ENCODE results near the gene BST1. TPM values are rescaled to one million over a fixed set of nuclear protein-coding genes. Genes with fewer than 3 reads are reported as not detected.
"Not testable (repeated sequence)": the region's sequence is repeated elsewhere in the genome, so short reads cannot be mapped to it uniquely, and the experiment has no call there.

The BST1 gene
- total and polyA plus RNA-seq, 12 donors, result 2.3 to 10.3 (median 4.0) TPM

DNA sequence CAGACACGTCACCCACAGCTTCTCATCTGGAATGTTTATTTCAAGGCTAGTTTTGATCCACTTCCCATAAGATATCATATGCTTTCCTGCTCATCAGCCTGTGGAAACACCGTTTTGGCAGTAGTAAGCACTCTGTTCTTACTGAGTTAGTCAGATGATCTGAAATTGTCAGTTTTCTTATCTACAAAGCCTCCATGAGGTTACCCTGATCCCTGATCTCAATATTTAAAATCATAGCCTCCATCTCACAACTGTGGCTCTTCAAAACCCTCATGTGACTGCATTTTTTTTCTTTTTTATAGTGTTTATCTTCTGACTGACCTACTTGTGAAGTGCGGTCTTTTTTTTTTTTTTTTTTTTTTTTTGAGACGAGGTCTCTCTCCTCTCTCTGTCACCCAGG, 22.7 kb downstream of the BST1 start:
- Histone ChIP-seq H3K4me3 (no peak overlapping the region), H3K9me3 (replicated peaks in 1 of 3) (no peaks in the 10 kb centered on the region), H3K36me3 (replicated peaks in 1 of 2) (no peaks in the 10 kb centered on the region), H3K27ac (no peak overlapping the region), H3K4me1 (replicated peaks in 1 of 2) (no peaks in the 10 kb centered on the region), H3K27me3 (no peaks in the 10 kb centered on the region)
- no peak for DNase-seq
- intact Hi-C loops (cut with DNase I), result no loop called here
- WGBS, 4 donors, result 26 to 40% (median 31%) methylated on average over 4 of the region's 4 CpGs
- no peak for TF ChIP-seq POLR2A (IDR thresholded peaks at IDR 0.05)
- TF ChIP-seq, protein P1, sequence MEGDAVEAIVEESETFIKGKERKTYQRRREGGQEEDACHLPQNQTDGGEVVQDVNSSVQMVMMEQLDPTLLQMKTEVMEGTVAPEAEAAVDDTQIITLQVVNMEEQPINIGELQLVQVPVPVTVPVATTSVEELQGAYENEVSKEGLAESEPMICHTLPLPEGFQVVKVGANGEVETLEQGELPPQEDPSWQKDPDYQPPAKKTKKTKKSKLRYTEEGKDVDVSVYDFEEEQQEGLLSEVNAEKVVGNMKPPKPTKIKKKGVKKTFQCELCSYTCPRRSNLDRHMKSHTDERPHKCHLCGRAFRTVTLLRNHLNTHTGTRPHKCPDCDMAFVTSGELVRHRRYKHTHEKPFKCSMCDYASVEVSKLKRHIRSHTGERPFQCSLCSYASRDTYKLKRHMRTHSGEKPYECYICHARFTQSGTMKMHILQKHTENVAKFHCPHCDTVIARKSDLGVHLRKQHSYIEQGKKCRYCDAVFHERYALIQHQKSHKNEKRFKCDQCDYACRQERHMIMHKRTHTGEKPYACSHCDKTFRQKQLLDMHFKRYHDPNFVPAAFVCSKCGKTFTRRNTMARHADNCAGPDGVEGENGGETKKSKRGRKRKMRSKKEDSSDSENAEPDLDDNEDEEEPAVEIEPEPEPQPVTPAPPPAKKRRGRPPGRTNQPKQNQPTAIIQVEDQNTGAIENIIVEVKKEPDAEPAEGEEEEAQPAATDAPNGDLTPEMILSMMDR (IDR thresholded peaks at IDR 0.05), result no peak

DNA sequence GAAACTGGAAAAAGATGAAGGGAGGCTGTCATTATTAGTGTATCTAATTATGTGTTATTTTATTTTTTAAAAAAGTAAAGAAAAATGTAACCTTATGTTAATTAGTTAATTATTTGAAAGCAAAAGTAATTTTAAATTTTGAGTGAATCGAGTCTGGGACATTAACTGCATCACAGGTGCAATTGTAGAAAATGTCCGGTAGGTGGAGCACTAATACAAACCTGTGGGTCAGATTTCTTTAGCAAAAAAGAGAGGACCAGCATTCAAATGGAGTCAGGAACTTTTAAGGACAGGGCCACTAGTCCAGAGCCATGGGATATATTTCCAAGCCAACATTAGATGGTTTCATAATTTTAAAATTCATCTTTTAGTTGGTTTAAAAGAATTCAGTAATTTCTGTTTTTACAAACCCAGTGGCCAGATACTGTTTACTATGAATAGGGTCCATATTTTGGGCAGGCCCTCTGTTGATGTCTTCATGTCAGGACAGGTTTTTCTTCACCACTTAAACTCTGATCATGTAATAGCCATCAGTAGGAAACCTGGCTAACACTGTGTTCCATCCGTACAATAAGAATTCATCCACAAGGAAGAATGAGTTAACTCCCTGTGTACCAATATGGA, 27.2 kb downstream of the BST1 start:
- peak in 4 of 7 donors; percentile 23 to 56 (median 34) for DNase-seq
- no peak overlapping the region for H3K4me3 ChIP-seq
- H3K9me3 ChIP-seq (replicated peaks in 1 of 3), result no peaks in the 10 kb centered on the region
- H3K4me1 ChIP-seq (replicated peaks in 1 of 2), result no peaks in the 10 kb centered on the region
- intact Hi-C loops (cut with DNase I), result no loop called here
- TF ChIP-seq POLR2A (IDR thresholded peaks at IDR 0.05), result no peak
- TF ChIP-seq, protein P1 (IDR thresholded peaks at IDR 0.05), result peak; percentile 72 to 91 (median 80)
- H3K27ac ChIP-seq, result no peak overlapping the region
- no peaks in the 10 kb centered on the region for H3K27me3 ChIP-seq
- no peaks in the 10 kb centered on the region for H3K36me3 ChIP-seq (replicated peaks in 1 of 2)
- WGBS, 4 donors, result 11 to 14% (median 12%) methylated on average over 3 of the region's 3 CpGs

DNA sequence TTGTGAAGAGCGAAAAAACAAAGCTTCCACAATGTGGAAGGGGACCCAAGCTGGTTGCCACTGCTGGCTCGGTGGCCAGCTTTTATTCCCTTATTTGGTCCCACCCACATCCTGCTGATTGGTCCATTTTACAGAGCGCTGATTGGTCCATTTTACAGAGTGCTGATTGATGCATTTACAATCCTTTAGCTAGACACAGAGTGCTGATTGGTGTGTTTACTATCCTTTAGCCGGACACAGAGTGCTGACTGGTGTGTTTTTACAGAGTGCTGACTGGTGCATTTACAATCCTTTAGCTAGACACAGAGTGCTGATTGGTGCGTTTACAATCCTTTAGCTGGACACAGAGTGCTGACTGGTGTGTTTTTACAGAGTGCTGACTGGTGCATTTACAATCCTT, 30.2 kb downstream of the BST1 start:
- DNase-seq; H3K4me1 ChIP-seq (replicated peaks in 1 of 2); H3K36me3 ChIP-seq (replicated peaks in 1 of 2); H3K27me3 ChIP-seq; H3K9me3 ChIP-seq (replicated peaks in 1 of 3); H3K4me3 ChIP-seq; H3K27ac ChIP-seq; intact Hi-C loops (cut with DNase I): not testable (repeated sequence)
- 70 to 76% (median 73%) methylated on average over 5 of the region's 5 CpGs for WGBS, 4 donors

DNA sequence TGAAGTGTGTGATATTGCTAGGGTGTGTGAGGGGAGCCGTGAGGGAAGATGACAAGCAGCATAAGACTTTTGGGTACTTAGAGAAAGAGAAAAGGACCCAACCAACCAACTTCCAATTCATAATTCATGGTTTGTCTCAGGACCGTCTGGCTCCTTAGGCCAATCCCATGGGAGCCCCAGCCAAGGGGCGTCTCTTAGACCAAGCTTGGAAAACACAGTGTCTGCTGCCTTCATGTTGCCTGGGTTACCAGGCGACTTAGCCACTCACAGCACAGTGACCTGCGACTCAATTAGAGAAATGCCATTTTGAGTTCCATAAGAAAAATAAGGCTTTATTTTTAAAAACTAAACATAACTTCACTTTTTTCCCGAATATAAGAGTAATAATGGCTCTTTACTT, 32.7 kb downstream of the BST1 start:
- Histone ChIP-seq H3K4me3 (no peak overlapping the region), H3K36me3 (replicated peaks in 1 of 2) (no peaks in the 10 kb centered on the region), H3K27ac (no peak overlapping the region), H3K4me1 (replicated peaks in 1 of 2) (no peaks in the 10 kb centered on the region), H3K9me3 (replicated peaks in 1 of 3) (no peaks in the 10 kb centered on the region), H3K27me3 (no peaks in the 10 kb centered on the region)
- intact Hi-C loops (cut with DNase I), result no loop called here
- 73 to 82% (median 78%) methylated on average over 6 of the region's 6 CpGs for WGBS, 4 donors
- no peak for DNase-seq
- TF ChIP-seq POLR2A (IDR thresholded peaks at IDR 0.05), result no peak
- TF ChIP-seq, protein P1 (IDR thresholded peaks at IDR 0.05), result no peak

DNA sequence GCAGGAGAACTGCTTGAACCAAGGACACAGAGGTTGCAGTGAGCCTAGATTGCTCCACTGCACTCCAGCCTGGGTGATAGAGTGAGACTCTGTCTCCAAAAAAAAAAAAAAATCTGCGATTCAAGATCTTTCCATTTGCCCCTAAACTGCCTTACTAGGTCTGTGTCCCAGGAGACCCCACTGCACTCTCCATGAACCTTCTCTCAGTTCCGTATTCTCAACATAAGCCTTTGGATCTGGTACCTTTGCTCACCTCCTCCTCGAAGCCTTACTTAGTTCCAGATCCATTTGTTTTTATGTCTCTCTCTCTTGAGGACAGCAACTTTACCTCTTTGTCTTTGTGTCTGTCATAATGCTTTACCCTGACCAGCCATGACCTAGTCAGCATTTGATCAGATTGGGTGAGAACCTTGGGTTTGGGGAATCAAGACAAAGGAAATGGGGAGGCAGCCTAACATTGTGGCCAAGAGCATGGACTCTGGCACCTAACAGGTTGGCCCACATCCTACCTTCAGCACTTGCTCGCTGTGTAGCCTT, 33.7 kb downstream of the BST1 start:
- Histone ChIP-seq H3K4me1 (replicated peaks in 1 of 2) (no peaks in the 10 kb centered on the region), H3K4me3 (no peak overlapping the region), H3K36me3 (replicated peaks in 1 of 2) (no peaks in the 10 kb centered on the region), H3K27me3 (no peaks in the 10 kb centered on the region), H3K27ac (no peak overlapping the region), H3K9me3 (replicated peaks in 1 of 3) (no peaks in the 10 kb centered on the region)
- TF ChIP-seq, protein P1 (IDR thresholded peaks at IDR 0.05), result no peak
- no peak for TF ChIP-seq POLR2A (IDR thresholded peaks at IDR 0.05)
- 72 to 93% (median 78%) methylated on average over 4 of the region's 4 CpGs for WGBS, 4 donors
- intact Hi-C loops (cut with DNase I), result no loop called here
- no peak for DNase-seq

Data from adrenal gland (tissue), 12 donors.